ENCODE data around the gene CYB561A3. TPM values are rescaled to one million over a fixed set of nuclear protein-coding genes. Genes with fewer than 3 reads are reported as not detected.
A peak's percentile ranks its signal among the peaks of the same experiment; 100 is the strongest.

The CYB561A3 gene
- total RNA-seq, 3 donors from 2014 or later (not counting 1 experiment from before 2014, with no cell fraction given): 24.6 to 33.5 (median 30.2) TPM

DNA sequence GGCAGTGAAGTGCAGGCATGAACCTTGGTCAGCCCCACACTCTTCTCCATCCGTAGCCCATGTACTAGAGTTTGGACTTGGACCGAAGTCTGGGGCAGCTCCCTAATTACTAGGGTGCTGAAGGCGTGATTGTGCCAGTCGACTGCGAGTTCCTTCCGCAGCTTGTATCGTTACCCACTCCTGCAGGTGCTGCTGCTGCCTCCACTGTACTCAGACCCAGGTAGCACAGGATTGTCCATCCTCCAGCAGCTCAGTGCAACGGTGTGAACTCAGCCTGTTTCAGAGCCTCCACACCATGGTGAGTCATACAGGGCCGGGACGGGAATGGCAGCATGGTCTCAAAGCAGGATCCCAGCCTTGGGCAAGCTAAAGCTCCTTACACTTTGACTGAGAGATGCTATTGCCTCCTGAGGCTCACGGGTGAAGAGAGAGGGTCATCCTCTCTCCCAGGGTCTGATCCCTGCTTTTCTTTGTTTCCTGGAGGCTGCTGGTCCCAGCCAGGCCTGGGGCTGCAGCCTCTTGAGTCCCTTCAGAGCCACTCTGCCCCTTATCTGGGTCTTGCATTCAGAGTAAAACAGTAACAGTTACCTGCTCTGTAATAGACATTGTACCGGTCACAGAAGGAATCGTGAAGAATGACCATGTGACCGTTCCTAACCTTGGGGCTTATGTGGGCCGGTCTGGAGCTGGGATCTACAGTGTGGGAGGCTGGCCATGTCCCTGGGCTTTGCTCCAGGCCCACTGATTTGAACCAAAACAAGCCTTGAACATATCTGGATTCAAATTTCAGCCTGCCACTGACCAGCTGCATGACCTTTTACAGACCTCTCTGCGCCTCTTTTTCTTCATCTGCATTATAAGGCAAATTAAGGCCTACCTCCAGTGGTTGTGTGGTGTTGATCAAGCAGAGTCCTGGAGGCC lies 27.0 kb downstream of the CYB561A3 start:
- peak overlapping the region; percentile 85 to 95 for H3K27ac Mint-ChIP-seq
- H3K27me3 Mint-ChIP-seq (ENCODE audit: low read depth in 2 of 2): no peaks in the 10 kb centered on the region
- Histone ChIP-seq H3K27me3 (ENCODE audit: control insufficient read depth, insufficient read depth, low read length) (no peaks in the 10 kb centered on the region), H3K4me3 (ENCODE audit: low read length) (no peak overlapping the region), H3K36me3 (ENCODE audit: control insufficient read depth, insufficient read depth, low read length) (peaks cover 8% of the 10 kb centered on the region), H3K4me1 (ENCODE audit: control insufficient read depth, insufficient read depth, low read length) (peaks cover 36% of the 10 kb centered on the region), H3K9me3 (ENCODE audit: control insufficient read depth, insufficient read depth, low read length) (no peaks in the 10 kb centered on the region), H3K27ac (ENCODE audit: low read length) (no peak overlapping the region)
- DNase-seq (peak in 1 of 2 donors; percentile 19), ATAC-seq (no peak)
- peak overlapping the region; percentile 87 for H3K4me3 Mint-ChIP-seq
- intact Hi-C loops (cut with micrococcal nuclease): loop anchor here (5.0 kb wide), 1 partner anchor 103 kb away; no protein-coding TSS in a partner anchor
- H3K9me3 Mint-ChIP-seq: no peaks in the 10 kb centered on the region
- H3K4me1 Mint-ChIP-seq: peaks cover 28 to 48% of the 10 kb centered on the region in 2 donors
- H3K36me3 Mint-ChIP-seq: no peaks in the 10 kb centered on the region
- TF ChIP-seq CTCF (IDR thresholded peaks at IDR 0.05): no peak
- 97% methylated on average over 15 of the region's 16 CpGs for WGBS (ENCODE audit: insufficient coverage)

DNA sequence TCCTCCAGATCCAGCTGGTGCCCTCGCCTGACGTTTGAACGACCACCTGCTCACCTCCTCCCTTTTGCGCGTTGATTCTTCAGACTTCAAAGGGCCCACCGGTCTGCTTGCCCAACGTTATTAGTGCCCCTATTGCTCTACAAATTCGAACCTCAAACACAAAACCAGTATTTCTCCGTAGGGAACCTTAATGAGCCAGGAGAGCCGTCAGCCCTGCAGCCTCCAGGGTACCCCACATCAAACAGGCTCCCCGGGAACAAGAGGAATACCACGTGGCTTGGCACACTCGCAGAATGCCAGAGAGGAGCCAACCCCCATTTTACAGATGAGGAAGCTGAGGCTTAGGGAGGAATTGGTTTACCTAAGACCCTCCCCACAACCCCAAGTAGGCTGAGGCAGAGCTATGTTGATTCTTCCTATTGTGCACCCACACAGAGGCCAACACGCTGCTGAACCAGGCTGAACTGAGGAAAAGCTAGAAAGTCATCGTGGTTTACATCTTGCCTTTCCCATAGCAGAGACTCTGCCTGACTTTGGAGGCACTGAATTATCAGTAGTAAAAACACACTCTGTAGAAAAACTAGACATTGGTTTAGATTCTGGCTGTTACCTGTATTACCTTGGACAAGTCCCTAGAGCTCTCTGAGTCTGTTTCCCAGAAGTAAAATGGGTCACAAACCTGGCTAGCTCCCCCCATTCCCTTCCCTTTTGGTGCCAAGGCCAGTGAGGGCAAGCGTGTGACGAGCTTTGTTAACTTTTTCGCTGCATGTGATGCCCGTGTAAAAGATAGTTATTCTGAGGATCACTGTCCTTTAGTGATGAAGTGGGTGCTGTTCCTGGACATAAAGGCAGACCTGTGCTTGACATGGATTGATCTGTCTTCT lies 27.9 kb downstream of the CYB561A3 start:
- 32% methylated on average over 17 of the region's 19 CpGs for WGBS (ENCODE audit: insufficient coverage)
- Mint-ChIP-seq H3K4me1 (peaks cover 35 to 55% of the 10 kb centered on the region in 2 donors), H3K27ac (peak overlapping the region; percentile 85 to 95), H3K36me3 (peaks cover 7% of the 10 kb centered on the region), H3K9me3 (no peaks in the 10 kb centered on the region), H3K27me3 (ENCODE audit: low read depth in 2 of 2) (no peaks in the 10 kb centered on the region), H3K4me3 (peak overlapping the region; percentile 87)
- H3K36me3 ChIP-seq (ENCODE audit: control insufficient read depth, insufficient read depth, low read length): peaks cover 14% of the 10 kb centered on the region
- H3K4me1 ChIP-seq (ENCODE audit: control insufficient read depth, insufficient read depth, low read length): peaks cover 36% of the 10 kb centered on the region
- DNase-seq (no peak), ATAC-seq (peak in 1 of 3 donors; percentile 1)
- no peaks in the 10 kb centered on the region for H3K27me3 ChIP-seq (ENCODE audit: control insufficient read depth, insufficient read depth, low read length)
- intact Hi-C loops (cut with micrococcal nuclease): loop anchor here (1.0 kb wide), 1 partner anchor 29 kb away; the partner anchor contains the start of gene TMEM138
- H3K4me3 ChIP-seq (ENCODE audit: low read length): peak overlapping the region; percentile 71
- no peak for TF ChIP-seq CTCF (IDR thresholded peaks at IDR 0.05)
- peak overlapping the region; percentile 77 for H3K27ac ChIP-seq (ENCODE audit: low read length)
- H3K9me3 ChIP-seq (ENCODE audit: control insufficient read depth, insufficient read depth, low read length): no peaks in the 10 kb centered on the region

DNA sequence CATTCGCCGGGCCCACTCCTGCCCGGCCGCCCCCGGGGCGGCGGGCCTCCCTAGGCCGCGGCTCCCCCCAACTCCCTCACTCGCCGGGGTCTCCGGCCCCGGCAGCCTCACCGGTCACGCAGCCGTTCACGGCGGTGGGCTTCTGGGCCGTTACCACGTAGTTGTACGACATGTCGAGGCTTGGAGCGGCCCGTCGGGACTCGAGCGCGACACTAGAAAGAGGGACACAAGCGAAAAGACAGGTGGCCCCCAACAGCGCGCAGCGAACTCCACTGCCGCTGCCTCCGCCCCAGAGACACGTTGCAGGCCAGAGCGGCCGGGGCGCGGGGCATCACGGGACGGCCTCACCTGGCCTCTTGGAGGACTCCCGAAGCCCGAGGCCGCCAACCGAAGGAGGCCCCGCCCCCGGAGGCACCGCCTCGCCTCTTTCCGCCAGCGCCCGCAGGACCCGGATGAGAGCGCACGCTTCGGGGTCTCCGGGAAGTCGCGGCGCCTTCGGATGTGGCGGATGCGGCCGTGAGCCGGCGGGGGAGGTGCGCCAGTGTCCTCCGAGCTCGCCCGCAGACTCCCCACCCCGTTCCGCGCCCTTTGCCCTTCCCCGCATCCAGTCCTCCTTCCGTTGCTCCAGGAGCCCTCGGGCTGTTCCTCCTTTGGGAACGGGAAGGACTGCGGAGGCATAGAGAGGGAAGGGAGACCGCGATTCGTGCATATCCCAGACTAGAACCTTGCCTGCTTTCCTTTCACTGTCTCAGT lies 28.7 kb downstream of the CYB561A3 start, which contains the start of the genes DDB1 and TKFC:
Gene DDB1, minus strand, starts transcription at position 309 of the 753 bp plus-strand sequence. Its CDS starts 137 bp downstream, at position 172.
Gene TKFC, plus strand, starts transcription at position 432 of the 753 bp plus-strand sequence. CDS start 1,501 bp downstream, outside the sequence.
- peak within 1 kb of the TSS; percentile 87 for H3K4me3 Mint-ChIP-seq
- peaks cover 8% of the 10 kb centered on the region for H3K36me3 Mint-ChIP-seq
- H3K4me3 ChIP-seq (ENCODE audit: low read length): peak within 1 kb of the TSS; percentile 71
- DNase-seq (peak; percentile 92 to 97), ATAC-seq (peak; percentile 90 to 95 (median 94))
- no peaks in the 10 kb centered on the region for H3K9me3 ChIP-seq (ENCODE audit: control insufficient read depth, insufficient read depth, low read length)
- under 1% methylated on average over 79 of the region's 81 CpGs for WGBS (ENCODE audit: insufficient coverage)
- peak within 1 kb of the TSS; percentile 85 to 95 for H3K27ac Mint-ChIP-seq
- H3K36me3 ChIP-seq (ENCODE audit: control insufficient read depth, insufficient read depth, low read length): peaks cover 21% of the 10 kb centered on the region
- H3K9me3 Mint-ChIP-seq: no peaks in the 10 kb centered on the region
- no peaks in the 10 kb centered on the region for H3K27me3 ChIP-seq (ENCODE audit: control insufficient read depth, insufficient read depth, low read length)
- intact Hi-C loops (cut with micrococcal nuclease): loop anchor here (1.0 kb wide), 1 partner anchor 29 kb away; the partner anchor contains the start of gene TMEM138
- peaks cover 36% of the 10 kb centered on the region for H3K4me1 ChIP-seq (ENCODE audit: control insufficient read depth, insufficient read depth, low read length)
- no peaks in the 10 kb centered on the region for H3K27me3 Mint-ChIP-seq (ENCODE audit: low read depth in 2 of 2)
- TF ChIP-seq CTCF (IDR thresholded peaks at IDR 0.05): no peak
- peaks cover 35 to 56% of the 10 kb centered on the region in 2 donors for H3K4me1 Mint-ChIP-seq
- H3K27ac ChIP-seq (ENCODE audit: low read length): peak within 1 kb of the TSS; percentile 77
